ENCODE data around the gene PSIP1. TPM values are rescaled to one million over a fixed set of nuclear protein-coding genes. Genes with fewer than 3 reads are reported as not detected.

The PSIP1 gene
- total RNA-seq, 1 donor from 2014 or later = 402 TPM

DNA sequence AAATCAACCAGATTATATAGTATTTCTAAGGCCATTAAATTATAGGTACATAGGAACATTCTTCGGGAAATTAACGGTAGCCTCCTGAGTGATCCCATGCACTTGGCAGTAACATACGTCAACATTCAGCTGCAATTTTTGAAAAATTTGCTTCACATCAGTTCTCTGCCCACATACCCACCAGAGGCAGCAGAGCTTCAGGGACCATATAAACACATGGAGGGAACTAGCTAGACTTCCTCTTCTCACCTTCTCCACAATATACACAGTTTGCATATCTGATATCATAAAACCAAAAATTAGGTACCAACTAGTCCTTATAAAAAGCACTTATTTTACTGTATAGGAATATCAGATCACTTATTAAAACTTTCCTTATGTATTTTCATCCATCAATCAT, 4.8 kb downstream of the PSIP1 start:
- Histone ChIP-seq H3K4me2 (no peak overlapping the region), H2AFZ (replicated peaks) (no peak overlapping the region), H3K36me3 (peaks cover 60% of the 10 kb centered on the region), H3F3A (ENCODE audit: low read depth) (peaks cover 7% of the 10 kb centered on the region), H3K27me3 (no peaks in the 10 kb centered on the region), H4K20me1 (ENCODE audit: low read depth) (peaks cover 91% of the 10 kb centered on the region), H3K27ac (no peak overlapping the region), H3K4me1 (peaks cover 23% of the 10 kb centered on the region), H3K9ac (no peak overlapping the region), H3K79me2 (ENCODE audit: low read depth) (peaks cover 98% of the 10 kb centered on the region), H3K4me3 (peak overlapping the region; percentile 10), H3K9me3 (ENCODE audit: low read depth) (no peaks in the 10 kb centered on the region)
- Mint-ChIP-seq H3K4me1 (peaks cover 21% of the 10 kb centered on the region), H3K4me3 (no peak overlapping the region), H3K27ac (no peak overlapping the region), H3K9me3 (no peaks in the 10 kb centered on the region), H3K36me3 (peaks cover 51% of the 10 kb centered on the region), H3K27me3 (ENCODE audit: insufficient read depth, low read depth) (peaks cover 4% of the 10 kb centered on the region)
- DNase-seq (ENCODE audit: low spot score) = no peak
- TF ChIP-seq EZH2 (IDR thresholded peaks at IDR 0.05) (no peak), EZH2phosphoT487 (IDR thresholded peaks at IDR 0.05) (no peak)
- TF ChIP-seq, protein P1, sequence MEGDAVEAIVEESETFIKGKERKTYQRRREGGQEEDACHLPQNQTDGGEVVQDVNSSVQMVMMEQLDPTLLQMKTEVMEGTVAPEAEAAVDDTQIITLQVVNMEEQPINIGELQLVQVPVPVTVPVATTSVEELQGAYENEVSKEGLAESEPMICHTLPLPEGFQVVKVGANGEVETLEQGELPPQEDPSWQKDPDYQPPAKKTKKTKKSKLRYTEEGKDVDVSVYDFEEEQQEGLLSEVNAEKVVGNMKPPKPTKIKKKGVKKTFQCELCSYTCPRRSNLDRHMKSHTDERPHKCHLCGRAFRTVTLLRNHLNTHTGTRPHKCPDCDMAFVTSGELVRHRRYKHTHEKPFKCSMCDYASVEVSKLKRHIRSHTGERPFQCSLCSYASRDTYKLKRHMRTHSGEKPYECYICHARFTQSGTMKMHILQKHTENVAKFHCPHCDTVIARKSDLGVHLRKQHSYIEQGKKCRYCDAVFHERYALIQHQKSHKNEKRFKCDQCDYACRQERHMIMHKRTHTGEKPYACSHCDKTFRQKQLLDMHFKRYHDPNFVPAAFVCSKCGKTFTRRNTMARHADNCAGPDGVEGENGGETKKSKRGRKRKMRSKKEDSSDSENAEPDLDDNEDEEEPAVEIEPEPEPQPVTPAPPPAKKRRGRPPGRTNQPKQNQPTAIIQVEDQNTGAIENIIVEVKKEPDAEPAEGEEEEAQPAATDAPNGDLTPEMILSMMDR (IDR thresholded peaks at IDR 0.05) = no peak

DNA sequence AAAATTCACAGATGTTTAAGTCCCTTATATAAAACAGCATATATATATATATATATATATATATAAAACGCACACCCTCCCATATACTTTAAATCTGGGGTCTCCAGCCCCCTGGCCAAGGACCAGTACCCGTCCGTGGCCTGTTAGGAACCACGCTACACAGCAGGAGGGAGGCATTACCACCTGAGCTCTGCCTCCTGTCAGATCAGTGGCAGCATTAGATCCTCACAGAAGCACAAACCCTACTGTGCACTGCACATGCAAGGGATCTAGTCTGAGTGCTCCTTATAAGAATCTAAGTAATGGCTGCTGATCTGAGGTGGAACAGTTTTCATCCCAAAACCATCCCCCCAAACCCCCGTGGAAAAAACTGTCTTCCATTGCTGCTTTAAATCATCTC, 9.0 kb downstream of the PSIP1 start:
- Histone ChIP-seq H3K4me1 (no peaks in the 10 kb centered on the region), H3K36me3 (peaks cover 56% of the 10 kb centered on the region), H3K9me3 (ENCODE audit: low read depth) (no peaks in the 10 kb centered on the region), H3K4me3 (no peak overlapping the region), H3K79me2 (ENCODE audit: low read depth) (peaks cover 100% of the 10 kb centered on the region), H4K20me1 (ENCODE audit: low read depth) (peaks cover 80% of the 10 kb centered on the region), H3K4me2 (no peak overlapping the region), H3K27me3 (no peaks in the 10 kb centered on the region), H3F3A (ENCODE audit: low read depth) (no peaks in the 10 kb centered on the region), H2AFZ (replicated peaks) (no peak overlapping the region), H3K9ac (no peak overlapping the region), H3K27ac (no peak overlapping the region)
- TF ChIP-seq, protein P1 (IDR thresholded peaks at IDR 0.05) = no peak
- TF ChIP-seq EZH2 (IDR thresholded peaks at IDR 0.05) = no peak
- TF ChIP-seq EZH2phosphoT487 (IDR thresholded peaks at IDR 0.05) = no peak
- no peak for DNase-seq (ENCODE audit: low spot score)
- H3K27ac Mint-ChIP-seq = no peak overlapping the region
- no peaks in the 10 kb centered on the region for H3K4me1 Mint-ChIP-seq
- H3K9me3 Mint-ChIP-seq = peaks cover 2% of the 10 kb centered on the region
- H3K27me3 Mint-ChIP-seq (ENCODE audit: insufficient read depth, low read depth) = no peaks in the 10 kb centered on the region
- H3K4me3 Mint-ChIP-seq = no peak overlapping the region
- peaks cover 55% of the 10 kb centered on the region for H3K36me3 Mint-ChIP-seq

DNA sequence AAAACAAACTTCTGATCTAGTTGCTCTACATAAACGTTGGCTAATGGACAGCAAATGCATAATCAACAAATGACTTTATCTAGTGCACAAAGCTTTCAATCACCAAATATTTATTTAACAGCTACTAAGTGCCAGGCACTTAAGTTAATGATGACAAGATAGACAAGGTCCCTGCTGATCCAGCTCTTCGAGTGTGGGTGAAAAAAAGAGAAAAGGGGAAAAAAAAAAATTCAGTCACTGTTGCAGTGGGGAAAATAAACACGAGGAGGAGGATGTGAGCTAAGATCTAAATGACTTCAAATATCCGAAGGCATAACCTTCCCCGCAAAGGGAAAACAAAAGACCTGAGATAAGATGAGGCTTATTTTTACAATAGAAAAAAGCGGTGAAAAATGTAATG, 9.6 kb downstream of the PSIP1 start:
- Histone ChIP-seq H3K27me3 (no peaks in the 10 kb centered on the region), H3K36me3 (peaks cover 54% of the 10 kb centered on the region), H3K4me2 (no peak overlapping the region), H3K79me2 (ENCODE audit: low read depth) (peaks cover 100% of the 10 kb centered on the region), H3K4me1 (no peaks in the 10 kb centered on the region), H3K9me3 (ENCODE audit: low read depth) (no peaks in the 10 kb centered on the region), H3K27ac (no peak overlapping the region), H2AFZ (replicated peaks) (no peak overlapping the region), H3F3A (ENCODE audit: low read depth) (no peaks in the 10 kb centered on the region), H3K9ac (no peak overlapping the region), H4K20me1 (ENCODE audit: low read depth) (peaks cover 74% of the 10 kb centered on the region), H3K4me3 (no peak overlapping the region)
- no peak for DNase-seq (ENCODE audit: low spot score)
- Mint-ChIP-seq H3K27ac (no peak overlapping the region), H3K4me3 (no peak overlapping the region), H3K27me3 (ENCODE audit: insufficient read depth, low read depth) (no peaks in the 10 kb centered on the region), H3K9me3 (peaks cover 7% of the 10 kb centered on the region), H3K4me1 (no peaks in the 10 kb centered on the region), H3K36me3 (peaks cover 56% of the 10 kb centered on the region)
- TF ChIP-seq EZH2phosphoT487 (IDR thresholded peaks at IDR 0.05) (no peak), EZH2 (IDR thresholded peaks at IDR 0.05) (no peak)
- TF ChIP-seq, protein P1 (IDR thresholded peaks at IDR 0.05) = no peak
